Activated CD4-positive, alpha-beta T cell treated with anti-CD3 and anti-CD28 coated beads, Interleukin-2, amount 50 U/mL, for 48 hours (primary cell): ENCODE results near the gene BTBD7.
"Not testable (repeated sequence)": the region's sequence is repeated elsewhere in the genome, so short reads cannot be mapped to it uniquely, and the experiment has no call there.

Experiments used
- DNase-seq, 2 experiments: peaks; one replicate each; pipeline ENCODE4 v3.0.0-alpha.2; 2020

Gene BTBD7

GRCh38 chr14:93239869-93240677 is 92.8 kb downstream of the BTBD7 start:
- DNase-seq, result no peak

- DNase-seq, result no peak
These were observed 98.0 kb downstream of the BTBD7 start for GRCh38 chr14:93234798-93235197.

GRCh38 chr14:93233078-93233477 is 99.8 kb downstream of the BTBD7 start:
- DNase-seq, result not testable (repeated sequence)

GRCh38 chr14:93232159-93232558 is 100.7 kb downstream of the BTBD7 start:
- DNase-seq, result no peak

GRCh38 chr14:93231129-93231979 is 101.5 kb downstream of the BTBD7 start:
- DNase-seq, result peak in 1 of 2 experiments; percentile 5

- DNase-seq, result no peak
These were observed 102.3 kb downstream of the BTBD7 start for GRCh38 chr14:93230539-93230938.

- no peak for DNase-seq
These were observed 104.3 kb downstream of the BTBD7 start for GRCh38 chr14:93228550-93228949.

- DNase-seq, result no peak
These were observed 109.3 kb downstream of the BTBD7 start for GRCh38 chr14:93223565-93223964.

GRCh38 chr14:93220509-93220908 is 112.3 kb downstream of the BTBD7 start:
- DNase-seq, result no peak

- DNase-seq, result peak; percentile 12 to 29
These were observed 113.6 kb downstream of the BTBD7 start for GRCh38 chr14:93219103-93219726.

GRCh38 chr14:93214598-93214997 is 118.2 kb downstream of the BTBD7 start:
- DNase-seq, result no peak

GRCh38 chr14:93212432-93212831 is 120.4 kb downstream of the BTBD7 start:
- no peak for DNase-seq

GRCh38 chr14:93207468-93208308 is 125.1 kb downstream of the BTBD7 start:
- peak; percentile 16 to 32 for DNase-seq

GRCh38 chr14:93206793-93207467 is 125.9 kb downstream of the BTBD7 start, which contains the start of the genes GON7 and UBR7:
Gene GON7, minus strand, starts transcription at chr14:93207065. Its CDS starts 28 bp downstream, at chr14:93207037.
Gene UBR7, plus strand, starts transcription at chr14:93207256. Its CDS starts 36 bp downstream, at chr14:93207292.
- peak; percentile 91 to 95 for DNase-seq

- no peak for DNase-seq
These were observed 131.6 kb downstream of the BTBD7 start for GRCh38 chr14:93201155-93201704.

GRCh38 chr14:93200553-93200952 is 132.3 kb downstream of the BTBD7 start:
- no peak for DNase-seq

GRCh38 chr14:93199031-93199430 is 133.8 kb downstream of the BTBD7 start:
- DNase-seq, result no peak

GRCh38 chr14:93195316-93195999 is 137.4 kb downstream of the BTBD7 start:
- DNase-seq, result no peak
